Hepatocyte (in vitro differentiated cells): Measurements from ENCODE around the gene LPP. TPM values are rescaled to one million over a fixed set of nuclear protein-coding genes. Genes with fewer than 3 reads are reported as not detected.

Source experiments
- DNase-seq: peaks from one replicate; pipeline ENCODE4 v3.0.0-alpha.2; 2016; ENCODE audit warnings: low spot score
- H2AFZ ChIP-seq: fragments of 200-600 bp; sonication (generic); 2 replicates; pipeline ENCODE4 v1.6.0; 2016; ENCODE audit warnings: antibody characterized with exemption, mild to moderate bottlenecking
- H3K27ac ChIP-seq: fragments of 200-600 bp; sonication (generic); 2 replicates; pipeline ENCODE4 v1.5.1; 2016; ENCODE audit warnings: mild to moderate bottlenecking
- H3K27me3 ChIP-seq: fragments of 200-600 bp; sonication (generic); 2 replicates; pipeline ENCODE4 v1.6.1; 2016
- H3K36me3 ChIP-seq: fragments of 200-600 bp; sonication (generic); replicated peaks from 2 replicates; pipeline ENCODE4 v1.5.1; 2016; ENCODE audit warnings: low read depth; ENCODE audit not compliant: insufficient read depth
- H3K4me1 ChIP-seq: fragments of 200-600 bp; sonication (generic); 2 replicates; pipeline ENCODE4 v1.5.1; 2016; ENCODE audit warnings: mild to moderate bottlenecking, moderate library complexity; ENCODE audit not compliant: insufficient read depth
- H3K4me2 ChIP-seq: fragments of 200-600 bp; sonication (generic); 2 replicates; pipeline ENCODE4 v1.6.0; 2016
- H3K4me3 ChIP-seq: fragments of 200-600 bp; sonication (generic); 2 replicates; pipeline ENCODE4 v1.5.1; 2016; ENCODE audit warnings: mild to moderate bottlenecking
- H3K79me2 ChIP-seq: fragments of 200-600 bp; sonication (generic); 2 replicates; pipeline ENCODE4 v1.6.0; 2017; ENCODE audit warnings: mild to moderate bottlenecking
- H3K9me2 ChIP-seq: fragments of 200-600 bp; sonication (generic); replicated peaks from 2 replicates; pipeline ENCODE4 v1.6.0; 2017; ENCODE audit warnings: mild to moderate bottlenecking; ENCODE audit not compliant: insufficient read depth
- H3K9me3 ChIP-seq: fragments of 200-600 bp; sonication (generic); 2 replicates; pipeline ENCODE4 v1.5.1; 2016; ENCODE audit warnings: low read depth, mild to moderate bottlenecking
- H4K20me1 ChIP-seq: fragments of 200-600 bp; sonication (generic); 2 replicates; pipeline ENCODE4 v1.6.0; 2016; ENCODE audit warnings: mild to moderate bottlenecking; ENCODE audit not compliant: insufficient read depth, poor library complexity, severe bottlenecking
- CTCF ChIP-seq: fragments of 200-600 bp; sonication (generic); IDR thresholded peaks from 2 replicates; pipeline ENCODE4 v1.5.1; 2016; ENCODE audit warnings: antibody characterized with exemption, mild to moderate bottlenecking; ENCODE audit not compliant: poor library complexity
- EZH2 ChIP-seq: fragments of 200-600 bp; sonication (generic); IDR thresholded peaks from 2 replicates; pipeline ENCODE4 v1.6.1; 2016; ENCODE audit warnings: antibody characterized with exemption, mild to moderate bottlenecking, borderline replicate concordance
- EZH2phosphoT487 ChIP-seq: fragments of 200-600 bp; sonication (generic); IDR thresholded peaks from one replicate; pipeline ENCODE4 v1.6.1; 2018; ENCODE audit warnings: antibody characterized with exemption, mild to moderate bottlenecking, low read depth, moderate library complexity; ENCODE audit not compliant: unreplicated experiment, severe bottlenecking
- WGBS: methylation state at CpG from one replicate; pipeline ENCODE4 v1.1.6; 2016; ENCODE audit warnings: low lambda C conversion rate; ENCODE audit errors: missing lambda C conversion rate; 5-methylcytosine and 5-hydroxymethylcytosine counted together
- polyA plus RNA-seq: library from polyadenylated mRNA; unstranded; fragments of >200 nt; fragmentation: Nextera tagmentation; extraction: Ambion mirVana; gene quantifications from 2 replicates; pipeline ENCODE4 v1.2.1, GENCODE V29; 2016
- total RNA-seq: library from RNA; depleted of rRNA; stranded (reverse); fragments of >200 nt; gene quantifications from 2 replicates; pipeline ENCODE4 v1.2.3, GENCODE V29; 2014

Gene LPP
- total and polyA plus RNA-seq, 2 experiments from 2014 or later, result 53.2 to 73.8 TPM

GRCh38 chr3:188779281-188779980, 625.5 kb downstream of the LPP start:
- Histone ChIP-seq H3K4me3 (no peak overlapping the region), H3K27ac (no peak overlapping the region)

DNA sequence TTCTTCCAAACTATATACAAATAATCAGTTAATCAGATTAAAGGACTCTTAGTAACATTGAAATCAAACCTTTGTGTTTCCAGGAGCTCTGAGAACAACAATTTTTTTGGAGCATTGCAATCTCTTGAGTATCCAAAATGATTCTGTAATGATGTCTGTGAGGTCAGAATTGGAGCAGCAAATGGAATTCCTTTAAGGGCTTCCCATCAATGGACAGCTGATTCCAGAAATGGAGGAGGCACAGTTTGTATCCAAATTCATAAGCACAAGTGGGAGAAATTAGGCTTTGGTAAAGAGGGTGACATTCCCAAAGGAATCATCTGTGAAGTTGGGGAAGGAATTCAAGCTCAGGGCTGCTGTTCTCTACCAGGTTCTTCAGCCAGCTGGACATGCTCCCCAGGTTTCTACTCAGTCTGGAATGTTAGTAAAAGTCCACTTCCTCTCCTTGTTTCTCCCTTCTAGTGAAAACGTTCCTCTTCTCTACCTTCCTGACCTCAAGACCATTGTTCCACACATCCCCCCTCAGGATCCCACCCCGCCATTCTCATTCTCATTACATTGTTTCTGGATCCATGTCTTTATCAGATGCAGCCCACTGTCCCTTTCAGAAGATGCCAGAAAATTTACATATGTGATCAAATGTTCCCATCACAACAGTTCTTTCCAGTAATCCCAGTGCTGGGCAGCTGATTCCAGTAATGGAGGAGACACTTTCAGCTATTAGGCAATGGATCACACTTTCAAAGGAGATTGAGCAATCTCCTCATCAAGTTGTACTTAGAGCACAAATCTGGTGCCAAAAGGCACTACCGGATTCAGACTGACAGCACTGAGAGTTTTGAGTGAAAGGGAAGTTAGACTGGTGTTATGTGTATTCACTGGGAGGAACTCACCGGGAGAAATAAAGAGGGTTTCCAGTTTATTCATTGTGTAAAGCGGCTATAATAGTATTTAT, 626.5 kb downstream of the LPP start:
- DNase-seq, result no peak
- no peak overlapping the region for H3K27ac ChIP-seq
- TF ChIP-seq CTCF (no peak), EZH2phosphoT487 (no peak), EZH2 (no peak)
- no peaks in the 10 kb centered on the region for H3K9me2 ChIP-seq
- no peak overlapping the region for H3K4me2 ChIP-seq
- no peaks in the 10 kb centered on the region for H3K4me1 ChIP-seq
- 94% methylated on average over 5 of the region's 5 CpGs for WGBS
- H3K9me3 ChIP-seq, result no peaks in the 10 kb centered on the region
- no peaks in the 10 kb centered on the region for H4K20me1 ChIP-seq
- no peaks in the 10 kb centered on the region for H3K36me3 ChIP-seq
- no peak overlapping the region for H2AFZ ChIP-seq
- no peaks in the 10 kb centered on the region for H3K27me3 ChIP-seq
- no peak overlapping the region for H3K4me3 ChIP-seq
- peaks cover 4% of the 10 kb centered on the region for H3K79me2 ChIP-seq

More at GRCh38 chr3:188779281-188779980, 625.5 kb downstream of the LPP start:
- no peak overlapping the region for H2AFZ ChIP-seq
- no peak overlapping the region for H3K4me2 ChIP-seq
- H3K9me3 ChIP-seq, result no peaks in the 10 kb centered on the region
- H3K27me3 ChIP-seq, result no peaks in the 10 kb centered on the region
- H3K36me3 ChIP-seq, result no peaks in the 10 kb centered on the region
- H3K4me1 ChIP-seq, result no peaks in the 10 kb centered on the region
- DNase-seq, result no peak
- TF ChIP-seq EZH2phosphoT487 (no peak), EZH2 (no peak), CTCF (no peak)
- 94% methylated on average over 8 of the region's 8 CpGs for WGBS
- no peaks in the 10 kb centered on the region for H4K20me1 ChIP-seq
- no peaks in the 10 kb centered on the region for H3K9me2 ChIP-seq
- H3K79me2 ChIP-seq, result peaks cover 6% of the 10 kb centered on the region

DNA sequence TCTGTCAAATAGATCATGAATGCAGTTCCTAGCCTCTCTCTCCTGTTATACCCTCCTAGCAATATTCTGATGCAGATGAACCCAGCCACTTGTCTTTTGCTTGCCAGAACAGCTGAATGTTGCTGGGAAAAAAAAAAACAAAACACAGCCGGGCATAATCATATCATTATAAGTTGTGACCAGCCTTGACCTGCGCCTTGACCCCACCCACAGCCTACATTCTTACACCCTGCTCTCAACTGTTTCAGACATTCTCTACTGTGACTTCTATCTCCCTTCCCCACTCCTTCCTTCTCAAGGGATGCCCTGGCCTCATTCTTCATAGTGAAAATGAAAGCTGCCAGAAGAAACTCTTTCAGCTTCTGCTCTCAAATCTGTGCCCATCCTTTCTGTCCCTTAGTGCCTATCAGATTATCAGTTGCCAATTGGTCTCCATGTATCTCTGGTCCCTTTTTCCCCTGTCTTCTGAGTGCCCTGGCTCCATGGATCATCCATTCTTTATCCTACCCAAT, 628.7 kb downstream of the LPP start:
- WGBS, result 91% methylated on average over 2 of the region's 2 CpGs
- no peaks in the 10 kb centered on the region for H4K20me1 ChIP-seq
- no peaks in the 10 kb centered on the region for H3K36me3 ChIP-seq
- H3K4me2 ChIP-seq, result no peak overlapping the region
- H3K4me3 ChIP-seq, result no peak overlapping the region
- H3K9me2 ChIP-seq, result no peaks in the 10 kb centered on the region
- H3K27ac ChIP-seq, result no peak overlapping the region
- no peaks in the 10 kb centered on the region for H3K27me3 ChIP-seq
- TF ChIP-seq EZH2phosphoT487 (no peak), EZH2 (no peak), CTCF (no peak)
- no peak for DNase-seq
- H3K4me1 ChIP-seq, result no peaks in the 10 kb centered on the region
- no peaks in the 10 kb centered on the region for H3K9me3 ChIP-seq
- no peak overlapping the region for H2AFZ ChIP-seq
- no peaks in the 10 kb centered on the region for H3K79me2 ChIP-seq
